Epithelial cell of proximal tubule (primary cell): ENCODE results near the gene ALAS1. TPM values are rescaled to one million over a fixed set of nuclear protein-coding genes. Genes with fewer than 3 reads are reported as not detected.

Source experiments
- DNase-seq: peaks from one replicate; pipeline ENCODE4 v3.0.0-alpha.2; 2011; ENCODE audit warnings: low read depth
- H3K4me3 ChIP-seq: 2 replicates; pipeline ENCODE4 v1.5.1; 2011; ENCODE audit warnings: low read depth, mild to moderate bottlenecking, low read length
- CTCF ChIP-seq: conservative IDR thresholded peaks from 2 replicates; pipeline ENCODE4 v1.5.1; 2012; ENCODE audit warnings: low read depth, mild to moderate bottlenecking, low read length
- total RNA-seq: library from RNA; depleted of rRNA; stranded (reverse); fragments of >200 nt; gene quantifications from 2 replicates; pipeline ENCODE4 v1.2.3, GENCODE V29; 2015

The ALAS1 gene
- total RNA-seq, 1 donor from 2014 or later: 56.3 TPM

DNA sequence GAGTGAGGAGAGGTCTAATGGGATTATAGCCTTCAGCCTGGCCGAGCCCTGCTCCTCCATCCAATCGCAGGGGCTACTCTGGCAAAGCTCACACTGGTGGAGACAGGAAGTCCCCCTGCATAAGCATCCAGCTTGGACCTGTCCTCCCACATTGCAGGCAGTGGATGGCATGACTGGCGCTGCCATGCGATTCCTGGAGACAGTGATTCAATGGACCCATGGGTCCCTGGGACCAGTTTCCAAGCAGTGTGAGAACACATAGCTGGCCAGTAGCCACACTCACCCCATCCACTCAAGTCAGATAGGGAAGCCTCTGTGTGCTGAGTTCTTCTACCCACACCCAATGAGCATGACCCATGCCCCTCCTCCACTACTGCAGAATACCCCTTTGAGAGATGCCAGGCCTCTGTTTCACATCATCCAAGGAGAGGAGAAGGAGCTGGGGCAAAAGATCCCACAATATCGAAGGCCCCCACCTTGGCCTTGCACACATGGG lies 25.6 kb upstream of the ALAS1 start:
- no peak for TF ChIP-seq CTCF
- H3K4me3 ChIP-seq: no peak overlapping the region
- DNase-seq: no peak

- no peak for DNase-seq
- H3K4me3 ChIP-seq: no peak overlapping the region
- TF ChIP-seq CTCF: no peak
Measured at GRCh38 chr3:52173101-52173500, 24.9 kb upstream of the ALAS1 start.

DNA sequence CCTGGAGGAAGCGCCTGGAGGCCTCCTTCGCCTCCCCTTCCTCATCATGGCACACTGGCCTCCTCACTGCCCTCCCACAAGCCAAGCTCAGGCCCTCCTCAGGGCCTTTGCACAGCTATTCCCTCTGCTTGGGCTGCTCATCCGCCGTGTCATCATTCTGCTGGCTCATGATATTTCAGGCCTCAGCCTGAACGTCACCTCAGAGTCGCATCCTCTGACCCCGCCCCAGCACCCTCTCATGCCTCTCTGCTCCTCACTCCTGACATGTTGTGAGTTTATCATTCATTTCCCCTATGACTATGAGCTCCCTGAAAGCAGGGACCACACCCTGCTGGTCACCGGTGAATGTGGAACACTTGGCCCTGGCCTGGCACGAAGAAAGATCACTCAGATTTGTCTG lies 23.1 kb upstream of the ALAS1 start:
- H3K4me3 ChIP-seq: no peak overlapping the region
- no peak for DNase-seq
- TF ChIP-seq CTCF: no peak

DNA sequence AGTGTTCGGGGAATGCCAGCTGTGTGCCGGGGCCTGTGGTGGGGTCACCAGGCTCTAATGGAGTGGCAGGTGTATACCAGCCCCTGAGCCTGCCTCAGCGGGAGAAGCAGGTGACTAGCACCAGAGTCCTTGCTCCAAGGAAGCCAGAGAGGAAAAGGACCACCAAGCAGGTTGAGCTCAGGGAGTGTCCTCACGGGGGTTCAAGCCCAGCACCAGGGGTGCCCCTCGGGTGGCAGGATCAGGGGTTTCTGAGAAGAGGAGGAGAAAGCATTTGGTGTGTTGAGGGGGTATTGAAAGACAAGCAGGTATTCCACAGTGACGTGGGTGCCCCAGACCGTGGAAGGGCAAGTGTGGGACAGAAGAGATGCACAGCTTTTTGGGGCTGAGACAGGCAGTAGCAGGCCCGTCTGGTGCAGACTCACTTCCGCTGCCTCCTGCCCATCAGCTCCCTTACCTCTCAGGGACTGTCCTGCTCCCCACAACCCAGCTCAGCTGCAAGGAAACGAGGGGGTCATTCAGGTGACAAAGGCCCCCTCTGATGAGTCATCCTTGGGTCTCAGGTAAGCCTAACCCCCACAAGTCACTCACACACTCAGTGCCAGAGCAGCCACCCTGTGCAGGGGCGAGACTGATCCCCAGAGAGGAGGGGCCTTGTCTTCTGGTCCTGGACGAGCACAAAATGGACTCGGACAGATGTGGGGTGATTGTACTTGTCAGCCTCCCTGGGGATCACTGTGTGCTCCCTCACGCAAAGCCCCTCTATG lies 22.4 kb upstream of the ALAS1 start:
- no peak for DNase-seq
- no peak for TF ChIP-seq CTCF
- no peak overlapping the region for H3K4me3 ChIP-seq

- no peak overlapping the region for H3K4me3 ChIP-seq
- no peak for TF ChIP-seq CTCF
- DNase-seq: no peak
Measured at GRCh38 chr3:52176180-52176752, 21.7 kb upstream of the ALAS1 start.

GRCh38 chr3:52176951-52177700 lies 20.8 kb upstream of the ALAS1 start:
- DNase-seq: no peak
- TF ChIP-seq CTCF: no peak
- H3K4me3 ChIP-seq: no peak overlapping the region
